H1 (cell line): ENCODE measurements around the gene IGFBP4. TPM values are rescaled to one million over a fixed set of nuclear protein-coding genes. Genes with fewer than 3 reads are reported as not detected.

Source experiments
- ASH2L ChIP-seq: fragments of 200-600, 300-600 bp; sonication (generic); IDR thresholded peaks from one replicate; pipeline ENCODE4 v1.7.1; 2017; ENCODE audit warnings: low read length
- BRCA1 ChIP-seq: IDR thresholded peaks from 2 replicates; pipeline ENCODE4 v1.6.1; 2012; ENCODE audit warnings: low read depth, low read length, improper control_type of control experiment
- CHD7 ChIP-seq: fragments of 300-600 bp; sonication (generic); IDR thresholded peaks from 2 replicates; pipeline ENCODE4 v1.7.1; 2012; ENCODE audit warnings: low read length, moderate library complexity, mild to moderate bottlenecking, inconsistent platforms; ENCODE audit not compliant: insufficient replicate concordance
- FOSL1 ChIP-seq: IDR thresholded peaks from 2 replicates; pipeline ENCODE4 v1.6.1; 2011; ENCODE audit warnings: mild to moderate bottlenecking, low read depth, low read length, moderate library complexity; ENCODE audit not compliant: insufficient read depth
- HDAC2 ChIP-seq, 2 experiments: fragments of 300-600 bp in 1 of 2; sonication (generic) in 1 of 2; IDR thresholded peaks; 2 replicates each; pipeline ENCODE4 v1.6.1; 2011 to 2012; ENCODE audit warnings: low read depth in 2 of 2, low read length in 2 of 2, mild to moderate bottlenecking in 2 of 2, moderate library complexity in 2 of 2, borderline replicate concordance in 1 of 2, inconsistent platforms in 1 of 2
- JUN ChIP-seq: IDR thresholded peaks from 2 replicates; pipeline ENCODE4 v1.6.1; 2011; ENCODE audit warnings: low read depth, mild to moderate bottlenecking, improper control_type of control experiment, low read length
- SIN3A ChIP-seq, 2 experiments: IDR thresholded peaks in 1 of 2; conservative IDR thresholded peaks in 1 of 2; 2 replicates each; pipeline ENCODE4 v1.6.1; 2011 to 2012; ENCODE audit warnings: low read length in 2 of 2, improper control_type of control experiment in 1 of 2, low read depth in 1 of 2, mild to moderate bottlenecking in 1 of 2
- SIRT6 ChIP-seq: IDR thresholded peaks from one replicate; pipeline ENCODE4 v1.7.1; 2012; ENCODE audit warnings: low read length, inconsistent platforms
- YY1 ChIP-seq: IDR thresholded peaks from 2 replicates; pipeline ENCODE4 v1.6.1; 2011; ENCODE audit warnings: low read depth, mild to moderate bottlenecking, low read length
- polyA plus RNA-seq, 7 experiments: library from polyadenylated mRNA; depleted of rRNA in 3 of 7; stranded (reverse) in 5 of 7; unstranded in 2 of 7; fragments of >200 nt in 5 of 7; fragments of 200-250 nt in 2 of 7; gene quantifications; 1 replicate in 5 of 7; 2 replicates in 1 of 7; 4 replicates in 1 of 7; pipeline versions ENCODE4 v1.2.1 to v1.2.3, GENCODE V29; 2011 to 2013; ENCODE audit warnings: missing spikeins in 2 of 7, mixed read lengths in 2 of 7
- total RNA-seq: library from RNA; stranded (reverse); fragmentation: NEBNext Ultra II Directional; extraction: Animal tissue kit (Norgen Biotek cat#: 25700); gene quantifications from 2 replicates; pipeline ENCODE4 v1.2.1, GENCODE V29; 2021

Gene IGFBP4
- total and polyA plus RNA-seq, 2 of the 8 experiments (the other 6 are each of a cell fraction or from before 2014, with no cell fraction given): 85.5 to 105 TPM

- TF ChIP-seq CHD7 (no peak), SIRT6 (no peak), ASH2L (no peak), HDAC2 (IDR thresholded peaks at IDR 0.05; ENCODE audit: borderline replicate concordance in 1 of 2, low read depth in 2 of 2, low read length in 2 of 2) (no peak), JUN (no peak), YY1 (no peak), BRCA1 (no peak), SIN3A (conservative IDR thresholded peaks at IDR 0.05 in 1 of 2, IDR thresholded peaks at IDR 0.05 in 1 of 2; ENCODE audit: low read depth in 1 of 2, low read length in 2 of 2) (no peak), FOSL1 (no peak)
Observed at GRCh38 chr17:40466298-40466971, 23.2 kb downstream of the IGFBP4 start (continued).
